ENCODE results near the gene LRMDA. TPM values are rescaled to one million over a fixed set of nuclear protein-coding genes. Genes with fewer than 3 reads are reported as not detected.
A peak's percentile ranks its signal among the peaks of the same experiment; 100 is the strongest.

The LRMDA gene
- total and polyA plus RNA-seq, 2 donors from 2014 or later = 23.2 to 48.6 TPM

DNA sequence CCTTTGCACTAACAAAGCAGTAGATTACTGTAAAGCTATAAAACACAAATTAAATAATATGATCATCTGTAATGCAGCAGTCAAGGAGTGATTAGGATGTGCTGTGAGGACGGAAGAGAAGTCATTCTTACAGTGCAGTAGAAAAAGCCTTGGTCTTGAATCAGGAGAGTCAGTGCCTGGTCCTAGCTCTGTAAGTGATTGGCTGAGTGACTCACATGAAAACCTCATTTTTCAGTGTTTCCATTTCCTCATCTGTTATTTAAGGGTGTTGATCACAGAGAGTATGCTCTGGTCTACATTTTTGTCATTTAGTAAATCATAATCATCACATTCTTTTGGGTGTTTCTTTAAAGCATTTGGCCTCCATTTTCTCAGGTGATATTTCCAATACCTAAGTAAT is 717.8 kb downstream of the LRMDA start:
- peaks cover 6 to 12% (median 7%) of the 10 kb centered on the region in 3 donors for H3K4me1 ChIP-seq (ENCODE audit: control insufficient read depth in 2 of 3, insufficient read depth in 2 of 3, low read depth in 1 of 3, low read length in 3 of 3)
- H3K9ac ChIP-seq (ENCODE audit: low read length in 3 of 3) = no peak overlapping the region
- DNase-seq = no peak
- no peak for FAIRE-seq
- H3K27ac ChIP-seq (ENCODE audit: low read depth in 2 of 2, low read length in 2 of 2) = no peak overlapping the region
- H3K36me3 ChIP-seq (ENCODE audit: control insufficient read depth in 2 of 3, insufficient read depth in 3 of 3, low read length in 3 of 3) = no peaks in the 10 kb centered on the region
- intact Hi-C loops (cut with DNase I) = no loop called here
- no peaks in the 10 kb centered on the region for H3K9me3 ChIP-seq (ENCODE audit: control insufficient read depth in 2 of 3, insufficient read depth in 1 of 3, low read length in 3 of 3)
- no peak overlapping the region for H3K4me3 ChIP-seq (ENCODE audit: low read length in 3 of 3)
- H3K27me3 ChIP-seq (ENCODE audit: control insufficient read depth, insufficient read depth, low read length) = no peaks in the 10 kb centered on the region
- no peak for TF ChIP-seq CTCF (IDR thresholded peaks at IDR 0.05; ENCODE audit: borderline replicate concordance, extremely low read depth, insufficient read depth)

DNA sequence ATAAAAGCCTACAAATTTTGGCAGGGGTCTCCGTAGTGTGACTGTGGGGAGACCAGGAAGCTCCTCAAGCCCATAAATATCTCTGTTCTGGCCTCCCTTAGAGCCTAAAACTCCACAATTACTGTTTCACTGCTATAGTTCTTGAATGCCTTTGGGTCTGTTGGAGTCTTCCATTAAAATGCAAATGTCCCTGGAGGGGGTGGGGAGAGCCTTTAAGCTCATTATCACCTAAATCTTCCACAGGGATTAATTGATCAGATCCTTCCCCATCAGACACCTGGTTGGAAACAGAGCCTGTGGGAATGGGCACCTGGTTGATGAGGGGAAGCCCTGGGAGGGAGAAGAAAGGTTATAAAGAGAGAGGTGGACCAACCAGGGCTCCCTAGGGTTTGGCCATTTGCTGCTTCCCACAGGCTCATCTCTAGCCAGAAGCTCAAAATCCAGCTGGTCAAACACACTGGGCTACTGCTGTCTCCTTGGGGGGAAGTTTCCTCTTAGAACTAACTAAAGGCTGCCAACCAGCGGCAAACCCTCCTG is 718.2 kb downstream of the LRMDA start:
- Histone ChIP-seq H3K27ac (ENCODE audit: low read depth in 2 of 2, low read length in 2 of 2) (peak overlapping the region; percentile 47 to 60), H3K4me3 (ENCODE audit: low read length in 3 of 3) (no peak overlapping the region), H3K36me3 (ENCODE audit: control insufficient read depth in 2 of 3, insufficient read depth in 3 of 3, low read length in 3 of 3) (no peaks in the 10 kb centered on the region), H3K9ac (ENCODE audit: low read length in 3 of 3) (no peak overlapping the region), H3K9me3 (ENCODE audit: control insufficient read depth in 2 of 3, insufficient read depth in 1 of 3, low read length in 3 of 3) (no peaks in the 10 kb centered on the region), H3K27me3 (ENCODE audit: control insufficient read depth, insufficient read depth, low read length) (no peaks in the 10 kb centered on the region), H3K4me1 (ENCODE audit: control insufficient read depth in 2 of 3, insufficient read depth in 2 of 3, low read depth in 1 of 3, low read length in 3 of 3) (peaks cover 6 to 12% (median 7%) of the 10 kb centered on the region in 3 donors)
- no peak for TF ChIP-seq CTCF (IDR thresholded peaks at IDR 0.05; ENCODE audit: borderline replicate concordance, extremely low read depth, insufficient read depth)
- FAIRE-seq (no peak), DNase-seq (no peak)
- intact Hi-C loops (cut with DNase I) = no loop called here

GRCh38 chr10:76150139-76150875 is 718.9 kb downstream of the LRMDA start:
- peak overlapping the region in 1 of 3 donors; percentile 5 for H3K9ac ChIP-seq (ENCODE audit: low read length in 3 of 3)
- H3K9me3 ChIP-seq (ENCODE audit: control insufficient read depth in 2 of 3, insufficient read depth in 1 of 3, low read length in 3 of 3) = no peaks in the 10 kb centered on the region
- no peak for TF ChIP-seq CTCF (IDR thresholded peaks at IDR 0.05; ENCODE audit: borderline replicate concordance, extremely low read depth, insufficient read depth)
- DNase-seq = peak in 4 of 5 donors; percentile 86 to 93 (median 90)
- no peak for FAIRE-seq
- intact Hi-C loops (cut with DNase I) = no loop called here
- peak overlapping the region in 2 of 3 donors; percentile 10 to 15 for H3K4me3 ChIP-seq (ENCODE audit: low read length in 3 of 3)
- peaks cover 6 to 12% (median 7%) of the 10 kb centered on the region in 3 donors for H3K4me1 ChIP-seq (ENCODE audit: control insufficient read depth in 2 of 3, insufficient read depth in 2 of 3, low read depth in 1 of 3, low read length in 3 of 3)
- H3K27me3 ChIP-seq (ENCODE audit: control insufficient read depth, insufficient read depth, low read length) = no peaks in the 10 kb centered on the region
- no peaks in the 10 kb centered on the region for H3K36me3 ChIP-seq (ENCODE audit: control insufficient read depth in 2 of 3, insufficient read depth in 3 of 3, low read length in 3 of 3)
- H3K27ac ChIP-seq (ENCODE audit: low read depth in 2 of 2, low read length in 2 of 2) = peak overlapping the region; percentile 47 to 60
